Adipose tissue (tissue), 3 donors: ENCODE results near the gene VPS26B. TPM values are rescaled to one million over a fixed set of nuclear protein-coding genes. Genes with fewer than 3 reads are reported as not detected.
"Not testable (repeated sequence)": the region's sequence is repeated elsewhere in the genome, so short reads cannot be mapped to it uniquely, and the experiment has no call there.

Experiments used
- H3K27ac ChIP-seq: one replicate; pipeline ENCODE4 v1.5.1; 2013; ENCODE audit warnings: low read depth, low read length
- WGBS, 3 donors: extraction: QIAGEN DNeasy Blood & Tissue Kit; methylation state at CpG; one replicate each; pipeline ENCODE4 v1.1.7; 2013; 5-methylcytosine and 5-hydroxymethylcytosine counted together
- polyA plus RNA-seq, 3 donors: library from polyadenylated mRNA; stranded (reverse); fragments of 200-250 nt; gene quantifications; one replicate each; pipeline ENCODE4 v1.2.3, GENCODE V29; 2013
- donor health status: healthy with polysubstance abuse.
- donor health status: Bipolar disorder and iron deficiency.
- donor health status: healthy.

The VPS26B gene
- polyA plus RNA-seq, 3 donors, result 19.8 to 24.4 (median 20.8) TPM

- 2 to 6% (median 5%) methylated on average over 27 of the region's 27 CpGs for WGBS, 3 donors
- H3K27ac ChIP-seq, result no peak overlapping the region
Observed at GRCh38 chr11:134252346-134253187, 28.1 kb downstream of the VPS26B start.

GRCh38 chr11:134253188-134253993 is 28.9 kb downstream of the VPS26B start, which contains the start of the genes ACAD8 and THYN1:
Gene ACAD8 (plus strand): TSS chr11:134253568. CDS start chr11:134253601, 33 bp downstream.
Gene THYN1 (minus strand): TSS chr11:134253352. CDS start chr11:134252882, 470 bp downstream.
- 0 to 1% (median 1%) methylated on average over 60 to 70 of the region's 70 CpGs for WGBS, 3 donors
- no peak within 1 kb of the TSS for H3K27ac ChIP-seq

GRCh38 chr11:134254433-134255183 is 30.1 kb downstream of the VPS26B start:
- WGBS, 3 donors, result 46 to 82% (median 71%) methylated on average over 3 of the region's 3 CpGs
- H3K27ac ChIP-seq, result no peak overlapping the region

GRCh38 chr11:134255184-134255561 is 30.7 kb downstream of the VPS26B start:
- WGBS, 3 donors, result 96 to 98% (median 97%) methylated on average over 5 of the region's 5 CpGs
- not testable (repeated sequence) for H3K27ac ChIP-seq

- H3K27ac ChIP-seq, result no peak overlapping the region
- WGBS, 3 donors, result 89 to 98% (median 96%) methylated on average over 11 of the region's 11 CpGs
Observed at GRCh38 chr11:134257101-134257500, 32.6 kb downstream of the VPS26B start.

- H3K27ac ChIP-seq, result no peak overlapping the region
- WGBS, 3 donors, result 84 to 89% (median 86%) methylated on average over 4 of the region's 4 CpGs
Observed at GRCh38 chr11:134258577-134258976, 34.1 kb downstream of the VPS26B start.

- no peak overlapping the region for H3K27ac ChIP-seq
Observed at GRCh38 chr11:134260503-134260902, 36.0 kb downstream of the VPS26B start.

GRCh38 chr11:134260983-134261382 is 36.5 kb downstream of the VPS26B start:
- H3K27ac ChIP-seq, result no peak overlapping the region
- 89 to 91% (median 89%) methylated on average over 15 to 16 of the region's 16 CpGs for WGBS, 3 donors

- WGBS, 3 donors, result 85 to 89% (median 85%) methylated on average over 14 of the region's 14 CpGs
- no peak overlapping the region for H3K27ac ChIP-seq
Observed at GRCh38 chr11:134261626-134262488, 37.4 kb downstream of the VPS26B start.

- H3K27ac ChIP-seq, result no peak overlapping the region
- WGBS, 3 donors, result 86 to 93% (median 89%) methylated on average over 7 of the region's 7 CpGs
Observed at GRCh38 chr11:134264966-134265764, 40.7 kb downstream of the VPS26B start.

GRCh38 chr11:134266440-134266839 is 42.0 kb downstream of the VPS26B start:
- WGBS, 3 donors, result 82 to 88% (median 82%) methylated on average over 5 of the region's 5 CpGs
- H3K27ac ChIP-seq, result no peak overlapping the region

GRCh38 chr11:134266841-134267251 is 42.4 kb downstream of the VPS26B start:
- WGBS, 3 donors, result 27 to 74% (median 33%) methylated on average over 3 of the region's 3 CpGs
- H3K27ac ChIP-seq, result no peak overlapping the region

- H3K27ac ChIP-seq, result no peak overlapping the region
Observed at GRCh38 chr11:134267461-134267860, 43.0 kb downstream of the VPS26B start.

GRCh38 chr11:134267966-134268365 is 43.5 kb downstream of the VPS26B start:
- no peak overlapping the region for H3K27ac ChIP-seq
- WGBS, 3 donors, result 85 to 86% (median 86%) methylated on average over 11 of the region's 11 CpGs

More at GRCh38 chr11:134267461-134267860, 43.0 kb downstream of the VPS26B start:
- 77 to 86% (median 83%) methylated on average over 5 of the region's 5 CpGs for WGBS, 3 donors

- no peak overlapping the region for H3K27ac ChIP-seq
- WGBS, 3 donors, result 33 to 43% (median 37%) methylated on average over 5 of the region's 5 CpGs
Observed at GRCh38 chr11:134270250-134270714, 45.8 kb downstream of the VPS26B start.

- H3K27ac ChIP-seq, result no peak overlapping the region
- 91 to 95% (median 93%) methylated on average over 4 of the region's 4 CpGs for WGBS, 3 donors
Observed at GRCh38 chr11:134271978-134272377, 47.5 kb downstream of the VPS26B start.
